Brain microvascular endothelial cell (primary cell): Measurements from ENCODE around the gene CYB5R3.

Experiments used
- DNase-seq: peaks from one replicate; pipeline ENCODE4 v3.0.0-alpha.2; 2020
- H3K27ac ChIP-seq: fragments of 250-450 bp; sonication (Bioruptor Pico); 2 replicates; pipeline ENCODE4 v1.5.1; 2020; ENCODE audit warnings: mild to moderate bottlenecking, moderate library complexity
- H3K27me3 ChIP-seq: fragments of 250-450 bp; sonication (Bioruptor Pico); replicated peaks from 2 replicates; pipeline ENCODE4 v1.5.1; 2020; ENCODE audit warnings: mild to moderate bottlenecking
- H3K36me3 ChIP-seq: fragments of 250-450 bp; sonication (Bioruptor Pico); replicated peaks from 2 replicates; pipeline ENCODE4 v1.5.1; 2020; ENCODE audit warnings: mild to moderate bottlenecking
- H3K4me3 ChIP-seq: 2 replicates; pipeline ENCODE4 v1.5.1; 2011; ENCODE audit warnings: low read depth, mild to moderate bottlenecking, control low read depth, low read length, moderate library complexity
- CTCF ChIP-seq: IDR thresholded peaks from 2 replicates; pipeline ENCODE4 v1.5.1; 2011; ENCODE audit warnings: low read depth, mild to moderate bottlenecking, moderate library complexity, low read length, control low read depth, inconsistent platforms; ENCODE audit errors: missing control alignments
- in situ Hi-C: cut with HindIII; loops from 2 replicates; pipeline ENCODE4 v1.10.0; 2017; ENCODE audit warnings: low sequenced_read_pairs, low pct_ligation_motif_present

Gene CYB5R3

GRCh38 chr22:42685941-42686653, 36.9 kb upstream of the CYB5R3 start:
- H3K4me3 ChIP-seq = no peak overlapping the region
- H3K27ac ChIP-seq = no peak overlapping the region
- H3K27me3 ChIP-seq = no peaks in the 10 kb centered on the region
- TF ChIP-seq CTCF = no peak
- DNase-seq = no peak
- in situ Hi-C loops = no loop called here
- H3K36me3 ChIP-seq = no peaks in the 10 kb centered on the region

- peak; percentile 27 for DNase-seq
- no peak overlapping the region for H3K27ac ChIP-seq
- no peaks in the 10 kb centered on the region for H3K27me3 ChIP-seq
- H3K36me3 ChIP-seq = no peaks in the 10 kb centered on the region
- no peak overlapping the region for H3K4me3 ChIP-seq
- no peak for TF ChIP-seq CTCF
- in situ Hi-C loops = no loop called here
Observed at GRCh38 chr22:42684462-42685195, 35.4 kb upstream of the CYB5R3 start.

- Histone ChIP-seq H3K27me3 (no peaks in the 10 kb centered on the region), H3K27ac (no peak overlapping the region), H3K4me3 (no peak overlapping the region), H3K36me3 (no peaks in the 10 kb centered on the region)
- no peak for TF ChIP-seq CTCF
- no peak for DNase-seq
- in situ Hi-C loops = no loop called here
Observed at GRCh38 chr22:42683578-42684283, 34.5 kb upstream of the CYB5R3 start.

- in situ Hi-C loops = no loop called here
- TF ChIP-seq CTCF = no peak
- no peak for DNase-seq
- Histone ChIP-seq H3K36me3 (no peaks in the 10 kb centered on the region), H3K27me3 (no peaks in the 10 kb centered on the region), H3K4me3 (no peak overlapping the region), H3K27ac (no peak overlapping the region)
Observed at GRCh38 chr22:42682113-42682851, 33.1 kb upstream of the CYB5R3 start.

GRCh38 chr22:42680648-42681047, 31.5 kb upstream of the CYB5R3 start:
- Histone ChIP-seq H3K4me3 (no peak overlapping the region), H3K27me3 (no peaks in the 10 kb centered on the region), H3K36me3 (no peaks in the 10 kb centered on the region), H3K27ac (peak overlapping the region; percentile 46)
- in situ Hi-C loops = no loop called here
- peak; percentile 94 for DNase-seq
- no peak for TF ChIP-seq CTCF
